Stimulated activated CD8-positive, alpha-beta memory T cell treated with anti-CD3 and anti-CD28 coated beads, Interleukin-7, amount 100 ng/mL, for 4 hours (primary cell): ENCODE results near the gene AURKA.
"Not testable (repeated sequence)": the region's sequence is repeated elsewhere in the genome, so short reads cannot be mapped to it uniquely, and the experiment has no call there.

Experiments used
- DNase-seq, 2 donors: peaks; one replicate each; pipeline ENCODE4 v3.0.0-alpha.2; 2020; ENCODE audit warnings: low read depth in 2 of 2

AURKA gene

GRCh38 chr20:56422076-56422823, 30.2 kb upstream of the AURKA start:
- no peak for DNase-seq

DNA sequence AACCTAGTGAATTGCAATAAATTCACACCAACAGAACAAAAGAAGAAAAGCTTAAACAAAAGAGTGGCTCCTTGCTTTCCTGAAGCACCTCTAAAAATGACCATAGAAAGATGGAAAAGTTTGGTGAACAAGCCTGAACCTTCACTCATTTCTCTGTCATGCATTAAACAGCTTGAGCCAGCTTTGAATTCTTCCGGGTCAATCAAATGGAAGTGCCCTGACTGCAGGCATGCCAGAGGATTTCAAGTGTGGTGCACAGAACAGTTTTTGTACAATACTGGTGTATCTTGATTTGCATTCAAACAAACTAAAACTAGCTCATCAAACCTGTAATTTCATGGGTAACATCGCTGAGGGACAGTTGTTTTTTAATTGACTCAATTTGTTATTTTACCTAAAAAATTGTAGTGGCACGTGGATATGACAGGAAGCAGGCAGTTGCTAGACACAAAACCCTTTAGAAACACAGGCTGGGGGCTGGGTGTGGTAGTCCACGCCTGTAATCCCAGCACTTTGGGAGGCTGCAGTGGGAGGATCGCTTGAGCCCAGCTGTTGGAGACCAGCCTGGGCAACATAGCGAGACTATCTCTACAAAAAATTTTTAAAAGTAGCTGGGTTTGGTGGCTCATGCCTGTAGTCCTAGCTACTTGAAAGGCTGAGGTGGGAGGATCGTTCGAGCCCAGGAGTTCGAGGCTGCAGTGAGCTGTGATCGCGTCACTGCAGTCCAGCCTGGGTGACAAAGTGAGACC, 29.1 kb upstream of the AURKA start:
- no peak for DNase-seq

- DNase-seq, result no peak
Observed at GRCh38 chr20:56420028-56420427, 28.0 kb upstream of the AURKA start.

- no peak for DNase-seq
Observed at GRCh38 chr20:56418385-56418861, 26.4 kb upstream of the AURKA start.

DNA sequence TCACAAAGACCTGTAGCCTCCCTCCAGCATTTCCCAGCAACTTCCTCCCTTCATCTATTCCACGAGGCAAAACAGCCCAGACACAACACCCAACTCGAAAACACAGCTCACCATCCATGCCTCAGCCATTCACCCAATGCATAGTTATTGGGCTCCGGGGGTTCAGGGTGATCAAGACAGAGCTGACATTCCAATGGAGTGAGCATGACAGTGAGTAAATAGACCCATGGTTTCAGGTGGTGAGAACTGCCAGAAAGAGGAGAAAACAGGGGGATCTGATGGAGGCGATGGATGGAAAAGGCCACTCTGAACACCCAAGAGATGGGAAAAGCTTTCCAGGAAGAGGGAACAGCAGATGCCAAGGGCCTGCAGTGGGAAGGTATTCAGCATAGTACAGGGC, 25.9 kb upstream of the AURKA start:
- no peak for DNase-seq

GRCh38 chr20:56417402-56417801, 25.4 kb upstream of the AURKA start:
- DNase-seq, result no peak

- DNase-seq, result peak; percentile 62 to 75
Observed at GRCh38 chr20:56414842-56415765, 23.1 kb upstream of the AURKA start.

- no peak for DNase-seq
Observed at GRCh38 chr20:56412949-56413348, 20.9 kb upstream of the AURKA start.

DNA sequence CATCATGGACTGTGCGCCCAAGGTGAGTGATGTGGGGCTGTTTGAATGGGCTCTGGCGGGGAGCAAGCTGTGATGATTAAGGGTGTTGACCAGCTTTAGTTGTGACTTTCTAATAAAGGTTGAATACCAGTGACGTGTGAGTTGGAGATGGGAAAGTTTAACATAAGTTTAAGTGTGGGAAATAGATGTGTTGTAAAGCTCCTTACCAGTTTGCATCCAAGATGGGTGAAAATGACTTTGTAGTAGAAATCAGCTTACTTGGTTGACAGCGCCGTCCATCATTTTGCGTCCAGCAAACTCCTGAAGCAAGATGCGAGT, 20.4 kb upstream of the AURKA start:
- DNase-seq, result no peak

- no peak for DNase-seq
Observed at GRCh38 chr20:56411759-56412472, 19.9 kb upstream of the AURKA start, which contains the start of gene CASS4. CASS4 (plus strand) TSS chr20:56412260; CDS start chr20:56412459, 199 bp downstream.

- DNase-seq, result not testable (repeated sequence)
Observed at GRCh38 chr20:56411287-56411686, 19.3 kb upstream of the AURKA start.

DNA sequence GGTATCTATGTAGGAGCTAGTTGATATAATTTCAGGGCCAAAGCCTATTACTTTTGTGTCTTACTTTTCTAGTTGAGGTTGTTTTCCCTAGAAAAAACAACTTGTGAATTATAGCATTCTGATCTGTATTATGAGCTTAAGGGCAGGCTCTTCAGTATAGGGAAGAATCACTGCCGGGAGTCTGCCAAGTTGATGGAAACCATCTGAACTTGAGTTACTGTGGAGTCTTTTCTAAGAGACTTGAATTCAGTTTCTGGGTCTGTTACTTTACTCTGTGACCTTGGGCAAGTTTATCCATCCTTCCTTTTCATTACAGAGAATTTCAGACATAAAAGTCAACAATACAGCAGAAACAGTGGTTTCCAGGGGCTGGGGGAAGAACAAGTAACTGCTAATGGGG, 17.9 kb upstream of the AURKA start:
- no peak for DNase-seq

GRCh38 chr20:56409521-56409920, 17.5 kb upstream of the AURKA start:
- DNase-seq, result no peak

- no peak for DNase-seq
Observed at GRCh38 chr20:56406910-56407309, 14.9 kb upstream of the AURKA start.

- not testable (repeated sequence) for DNase-seq
Observed at GRCh38 chr20:56405356-56405755, 13.3 kb upstream of the AURKA start.

DNA sequence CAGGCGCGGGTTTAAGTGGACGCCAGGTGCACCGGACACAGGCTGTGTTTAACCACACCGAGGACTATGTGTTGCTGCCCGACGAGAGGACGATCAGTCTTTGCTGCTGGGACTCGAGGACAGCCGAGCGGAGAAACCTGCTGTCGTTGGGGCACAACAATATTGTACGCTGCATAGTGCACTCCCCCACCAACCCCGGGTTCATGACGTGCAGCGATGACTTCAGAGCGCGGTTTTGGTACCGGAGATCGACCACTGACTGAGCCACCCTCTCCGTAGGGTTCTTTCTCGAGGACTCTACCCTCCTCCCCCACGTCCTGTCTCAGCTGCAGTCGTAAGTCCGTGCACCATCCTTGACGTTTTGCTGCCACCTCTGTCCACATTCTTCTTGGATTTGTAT, 11.4 kb upstream of the AURKA start:
- no peak for DNase-seq

GRCh38 chr20:56400001-56400640, 8.1 kb upstream of the AURKA start:
- peak; percentile 23 to 56 for DNase-seq

DNA sequence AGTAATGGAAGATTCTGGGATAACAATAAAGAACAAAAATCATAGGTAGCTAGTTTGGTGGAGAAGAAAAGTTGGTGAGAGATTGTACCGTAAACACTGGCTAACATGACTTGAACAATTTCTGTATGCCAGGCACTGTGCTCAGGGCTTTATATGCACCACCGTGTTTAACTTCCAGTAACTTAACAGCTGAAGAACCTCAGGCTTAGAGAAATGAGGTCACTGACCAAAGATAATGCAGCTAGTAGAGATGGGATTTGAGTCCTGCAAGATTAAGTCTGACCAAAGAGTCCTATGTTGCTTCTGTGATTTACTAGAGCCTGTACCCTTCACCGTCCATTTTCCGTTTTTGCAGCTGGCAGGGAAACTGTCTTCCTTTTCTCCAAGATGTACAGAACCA, 3.2 kb upstream of the AURKA start:
- no peak for DNase-seq

DNA sequence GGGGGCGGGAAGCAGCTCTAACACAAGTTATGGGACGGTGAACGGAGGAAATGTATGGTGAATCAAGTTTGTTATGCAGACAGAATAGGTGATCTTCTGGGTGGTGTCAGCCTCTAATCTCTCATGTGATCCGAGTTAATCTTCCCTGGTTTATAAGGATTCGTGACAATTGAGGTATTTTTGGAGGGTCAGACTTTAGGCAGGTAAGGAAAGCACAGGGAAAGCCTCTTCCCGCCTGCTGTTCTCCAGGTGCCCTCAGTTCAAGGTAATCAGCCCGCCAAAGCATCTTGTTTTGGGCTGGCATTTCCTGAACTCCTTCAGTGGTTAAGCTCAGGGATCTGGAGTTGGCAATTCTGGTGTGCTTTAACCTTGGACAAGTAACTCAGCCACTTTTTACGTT, 1.6 kb upstream of the AURKA start:
- DNase-seq, result no peak

DNA sequence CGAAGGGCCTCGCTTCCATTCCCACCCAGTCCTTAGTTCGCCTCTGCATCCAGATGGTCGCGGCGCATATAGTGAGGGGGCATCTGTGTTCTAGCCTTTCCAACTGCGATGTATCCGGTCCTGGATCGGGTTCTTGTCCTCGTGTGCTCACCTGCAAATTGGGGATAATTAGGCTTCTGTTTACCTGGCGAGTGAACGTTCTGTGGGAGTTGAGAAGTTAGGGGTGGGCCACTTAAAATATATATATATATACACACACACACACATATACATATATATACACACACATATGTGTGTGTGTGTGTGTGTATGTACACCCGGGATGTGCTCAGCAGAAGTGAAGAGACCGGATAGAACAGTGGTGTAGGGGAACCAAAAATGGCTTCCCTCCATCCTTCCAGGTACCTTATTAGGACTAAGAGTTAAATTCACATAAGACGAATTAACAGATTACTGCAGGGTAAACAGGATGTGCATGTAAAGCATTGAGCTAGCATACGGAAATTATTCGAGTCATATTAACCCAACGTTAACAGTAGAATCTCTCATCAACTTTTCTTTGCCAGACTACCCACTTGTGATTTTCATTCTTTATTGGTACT, 967 bp upstream of the AURKA start:
- no peak for DNase-seq
